ENCODE measurements around the gene CCL7.

GRCh38 chr17:34314279-34314678 is 44.3 kb downstream of the CCL7 start:
- no peak for TF ChIP-seq EZH2phosphoT487 (IDR thresholded peaks at IDR 0.05; ENCODE audit: low read depth, severe bottlenecking, unreplicated experiment)
- TF ChIP-seq CTCF (IDR thresholded peaks at IDR 0.05; ENCODE audit: poor library complexity), result no peak
- TF ChIP-seq EZH2 (IDR thresholded peaks at IDR 0.05; ENCODE audit: borderline replicate concordance), result no peak

Measured in hepatocyte (in vitro differentiated cells).